Right lobe of liver (tissue), 4 donors: ENCODE data around the gene ABCC1.

Experiments used
- CTCF ChIP-seq, 4 donors: fragments of 200-600 bp in 3 of 4; fragments of 450-650 bp in 1 of 4; IDR thresholded peaks; one replicate each; pipeline versions ENCODE4 v1.5.1 to v1.8.0; 2016 to 2022; ENCODE audit warnings: antibody characterized with exemption in 4 of 4, mild to moderate bottlenecking in 2 of 4
- POLR2A ChIP-seq: fragments of 450-650 bp; IDR thresholded peaks from one replicate; pipeline ENCODE4 v1.6.1; 2017; ENCODE audit warnings: antibody characterized with exemption, mild to moderate bottlenecking
- donor health status: DM: no; HTN: no; CAD: no.
- donor health status: DM: no; HTN: no; CAD: no.
- donor health status: DM: no; HTN: yes; CAD: no.

- TF ChIP-seq CTCF (IDR thresholded peaks at IDR 0.05): no peak
- no peak for TF ChIP-seq POLR2A
Observed at GRCh38 chr16:16146380-16147315, 197.2 kb downstream of the ABCC1 start.
